K562 (cell line): ENCODE results near the gene CASD1. TPM values are rescaled to one million over a fixed set of nuclear protein-coding genes. Genes with fewer than 3 reads are reported as not detected.

Source experiments
- ATAC-seq: fragments of 200-7000 bp; cut with Tn5 transposase; 3 replicates; pipeline ENCODE4 v1.9.1; 2020; ENCODE audit warnings: moderate library complexity
- BruUV-seq: library from RNA; stranded (reverse); fragments of 400-500 nt; replicated peaks from 2 replicates; lab custom pipeline; 2021; lab: Mats Ljungman, UMichigan
- CTCF ChIA-PET: fragments of 300-600 bp; formaldehyde crosslinking; extraction: SDS; loops from one replicate; lab custom pipeline; 2021; ENCODE audit warnings: low intra/inter-chr PET ratio; lab: Yijun Ruan, JAX
- POLR2A ChIA-PET: fragments of 300-600, 350-650 bp; sonication (Branson Sonifier 250); formaldehyde crosslinking; extraction: SDS; loops from one replicate; lab custom pipeline; 2021; ENCODE audit warnings: antibody characterized with exemption, inconsistent platforms; lab: Yijun Ruan, JAX
- DNase-seq, 4 experiments: peaks; one replicate each; pipeline versions ENCODE4 v3.0.0 to v3.0.0-alpha.2; 2011 to 2018; ENCODE audit warnings: low spot score in 3 of 4, mixed read lengths in 3 of 4; ENCODE audit errors: extremely low read depth in 1 of 4
- FAIRE-seq: peaks from 2 replicates; lab custom pipeline; 2011; peaks lifted over from hg19 to GRCh38; lab: Jason Lieb, UNC
- H2AFZ ChIP-seq: 2 replicates; pipeline ENCODE4 v1.6.0; 2011; ENCODE audit warnings: low read depth, low read length, control low read depth, inconsistent platforms
- H3K27ac ChIP-seq: fragments of 200-600 bp; 3 replicates; pipeline ENCODE4 v1.8.0; 2011; ENCODE audit warnings: low read depth, mild to moderate bottlenecking, control low read depth, inconsistent platforms, low read length, moderate library complexity, mixed read lengths; ENCODE audit errors: extremely low read depth
- H3K27me3 ChIP-seq, 2 experiments: fragments of 300-600 bp in 1 of 2; 2 replicates in 1 of 2; 3 replicates in 1 of 2; pipeline versions ENCODE4 v1.6.0 to v1.8.0; 2011; ENCODE audit warnings: inconsistent platforms in 2 of 2, low read length in 2 of 2, mild to moderate bottlenecking in 1 of 2, mixed read lengths in 1 of 2, moderate library complexity in 1 of 2; ENCODE audit not compliant: control insufficient read depth in 2 of 2, insufficient read depth in 2 of 2
- H3K36me3 ChIP-seq: fragments of 300-600 bp; 3 replicates; pipeline ENCODE4 v1.8.0; 2011; ENCODE audit warnings: mild to moderate bottlenecking, low read length, inconsistent platforms; ENCODE audit not compliant: control insufficient read depth, insufficient read depth
- H3K4me1 ChIP-seq, 2 experiments: fragments of 200-600 bp in 1 of 2; replicated peaks in 1 of 2; 2 replicates in 1 of 2; 3 replicates in 1 of 2; pipeline versions ENCODE4 v1.5.1 to v1.8.0; 2011; ENCODE audit warnings: inconsistent platforms in 2 of 2, low read length in 2 of 2, mild to moderate bottlenecking in 1 of 2, mixed read lengths in 1 of 2, moderate library complexity in 1 of 2; ENCODE audit not compliant: control insufficient read depth in 2 of 2, insufficient read depth in 2 of 2
- H3K4me2 ChIP-seq: 2 replicates; pipeline ENCODE4 v1.6.1; 2011; ENCODE audit warnings: low read length, control low read depth, inconsistent platforms, mixed read lengths; ENCODE audit not compliant: insufficient read depth
- H3K4me3 ChIP-seq: fragments of 200-600 bp; sonication (generic), shearing (Covaris generic); 2 replicates; pipeline ENCODE4 v1.5.1; 2016; ENCODE audit warnings: control low read depth, inconsistent platforms
- H3K79me2 ChIP-seq: fragments of 200-600 bp; 3 replicates; pipeline ENCODE4 v1.8.0; 2011; ENCODE audit warnings: low read length, inconsistent platforms; ENCODE audit not compliant: control insufficient read depth, insufficient read depth
- H3K9ac ChIP-seq, 2 experiments: 2 replicates each; pipeline versions ENCODE4 v1.6.0 to v1.6.1; 2011; ENCODE audit warnings: low read depth in 2 of 2, low read length in 2 of 2, control low read depth in 1 of 2, inconsistent platforms in 1 of 2, mild to moderate bottlenecking in 1 of 2, mixed read lengths in 1 of 2; ENCODE audit not compliant: insufficient read depth in 1 of 2
- H3K9me1 ChIP-seq: one replicate; pipeline ENCODE4 v1.6.0; 2011; ENCODE audit warnings: inconsistent platforms, mild to moderate bottlenecking, low read length, moderate library complexity; ENCODE audit not compliant: control insufficient read depth, insufficient read depth
- H3K9me3 ChIP-seq: replicated peaks from 2 replicates; pipeline ENCODE4 v1.5.1; 2011; ENCODE audit warnings: low read depth, low read length, inconsistent platforms; ENCODE audit not compliant: control insufficient read depth, insufficient read depth
- H4K20me1 ChIP-seq: replicated peaks from 2 replicates; pipeline ENCODE4 v1.6.1; 2011; ENCODE audit warnings: low read length, inconsistent platforms, mixed read lengths; ENCODE audit not compliant: control insufficient read depth, insufficient read depth
- HDAC1 ChIP-seq, 2 experiments: fragments of 450-650 bp; IDR thresholded peaks; 2 replicates each; pipeline ENCODE4 v1.6.1; 2016 to 2017; ENCODE audit warnings: inconsistent platforms in 1 of 2, mild to moderate bottlenecking in 1 of 2, moderate library complexity in 1 of 2
- HEY1 ChIP-seq: fragments of 250-450 bp; sonication (Bioruptor Pico); IDR thresholded peaks from 2 replicates; pipeline ENCODE4 v1.5.0; 2020; ENCODE audit warnings: mild to moderate bottlenecking, moderate library complexity, borderline replicate concordance
- KHSRP ChIP-seq: fragments of 450-650 bp; IDR thresholded peaks from 2 replicates; pipeline ENCODE4 v1.6.1; 2017
- SMAD1 ChIP-seq: fragments of 150-350 bp; IDR thresholded peaks from 2 replicates; pipeline ENCODE4 v1.6.1; 2014; ENCODE audit warnings: low read length, low read depth; ENCODE audit not compliant: partially characterized antibody
- WGBS: fragments of 100-300 bp; shearing (Covaris generic); methylation state at CpG from one replicate; pipeline ENCODE4 v1.1.6; 2016; ENCODE audit warnings: low coverage, mixed read lengths; ENCODE audit not compliant: insufficient coverage; ENCODE audit errors: missing lambda C conversion rate; 5-methylcytosine and 5-hydroxymethylcytosine counted together
- in situ Hi-C: fragments of 300-500 bp; cut with MboI; formaldehyde crosslinking; loops from 4 replicates; pipeline ENCODE4 v1.15.0; 2018; ENCODE audit warnings: inconsistent platforms, mixed read lengths
- intact Hi-C: fragments of 100-400 bp; cut with micrococcal nuclease; formaldehyde crosslinking; loops from 2 replicates; pipeline ENCODE4 v1.14.2; 2022
- polyA plus RNA-seq, 8 experiments: library from polyadenylated mRNA; depleted of rRNA in 4 of 8; stranded (reverse) in 5 of 8; unstranded in 3 of 8; fragments of >200 nt; fragmentation: Nextera tagmentation in 2 of 8; fragmentation: Illumina TruSeq in 1 of 8; extraction: Ambion mirVana in 2 of 8; extraction: Trizol in 1 of 8; gene quantifications; 2 replicates each; pipeline versions ENCODE4 v1.2.1 to v1.2.3, GENCODE V29; 2011 to 2014; ENCODE audit warnings: inconsistent platforms in 1 of 8, missing spikeins in 1 of 8
- total RNA-seq, 7 experiments: library from RNA; depleted of rRNA in 6 of 7; stranded (reverse); fragments of >200 nt in 6 of 7; fragmentation: Illumina TruSeq in 2 of 7; extraction: Trizol in 2 of 7; gene quantifications; 2 replicates each; pipeline versions ENCODE4 v1.2.1 to v1.2.3, GENCODE V29; 2011 to 2021; ENCODE audit warnings: low replicate concordance in 1 of 7
- TF ChIP-seq, protein P1 (sequence below): fragments of 200-800 bp; sonication (Bioruptor generic); IDR thresholded peaks from 2 replicates; pipeline ENCODE4 v1.6.1; 2017; ENCODE audit warnings: missing genetic modification characterization, missing compliant biosample characterization

Gene CASD1
- total and polyA plus RNA-seq, 9 of the 15 experiments (the other 6 are each of a cell fraction or from before 2014, with no cell fraction given), result 1.2 to 8.2 (median 4.8) TPM

DNA sequence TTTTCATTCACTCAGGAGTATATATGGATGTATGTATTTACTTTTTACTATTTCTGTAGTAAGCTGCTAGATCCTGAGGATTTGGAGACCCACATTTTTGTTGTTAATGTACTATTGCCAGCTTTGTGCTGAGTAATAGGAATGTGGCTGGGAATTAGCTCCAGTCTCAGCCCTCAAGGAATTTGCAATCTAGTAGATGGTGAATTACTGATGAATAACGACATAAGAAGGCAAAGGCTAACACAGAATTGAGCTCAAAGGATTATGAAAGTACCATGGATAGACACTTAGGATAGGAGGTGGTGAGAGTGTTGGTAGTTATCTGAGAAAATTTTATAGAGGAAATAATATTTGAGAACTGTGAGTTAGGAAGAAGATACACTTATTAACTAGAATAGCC is 19.9 kb downstream of the CASD1 start:
- Histone ChIP-seq H3K9me1 (no peaks in the 10 kb centered on the region), H3K4me3 (no peak overlapping the region), H3K9me3 (no peaks in the 10 kb centered on the region), H3K27ac (no peak overlapping the region), H4K20me1 (no peaks in the 10 kb centered on the region), H3K36me3 (no peaks in the 10 kb centered on the region; the same call in 2 of the 3 replicates), H3K4me2 (no peak overlapping the region), H3K4me1 (no peaks in the 10 kb centered on the region), H3K27me3 (no peaks in the 10 kb centered on the region), H2AFZ (no peak overlapping the region), H3K9ac (no peak overlapping the region), H3K79me2 (no peaks in the 10 kb centered on the region)
- TF ChIP-seq HEY1 (CRISPR knock-in tag) (no peak), HDAC1 (IDR thresholded peaks at IDR 0.05) (no peak), KHSRP (no peak), SMAD1 (no peak)
- TF ChIP-seq, protein P1, sequence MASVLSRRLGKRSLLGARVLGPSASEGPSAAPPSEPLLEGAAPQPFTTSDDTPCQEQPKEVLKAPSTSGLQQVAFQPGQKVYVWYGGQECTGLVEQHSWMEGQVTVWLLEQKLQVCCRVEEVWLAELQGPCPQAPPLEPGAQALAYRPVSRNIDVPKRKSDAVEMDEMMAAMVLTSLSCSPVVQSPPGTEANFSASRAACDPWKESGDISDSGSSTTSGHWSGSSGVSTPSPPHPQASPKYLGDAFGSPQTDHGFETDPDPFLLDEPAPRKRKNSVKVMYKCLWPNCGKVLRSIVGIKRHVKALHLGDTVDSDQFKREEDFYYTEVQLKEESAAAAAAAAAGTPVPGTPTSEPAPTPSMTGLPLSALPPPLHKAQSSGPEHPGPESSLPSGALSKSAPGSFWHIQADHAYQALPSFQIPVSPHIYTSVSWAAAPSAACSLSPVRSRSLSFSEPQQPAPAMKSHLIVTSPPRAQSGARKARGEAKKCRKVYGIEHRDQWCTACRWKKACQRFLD, result no peak
- no TSS peak for BruUV-seq
- CTCF ChIA-PET, result no interaction called here
- no peak for DNase-seq
- 0% methylated on average over 1 of the region's 1 CpG for WGBS
- ATAC-seq, result no peak
- FAIRE-seq, result no peak
- in situ Hi-C loops (no loop called here), intact Hi-C loops (no loop called here)
- POLR2A ChIA-PET, result interaction anchor here (0.8 to 1.3 kb wide), 2 partner anchors 9 to 13 kb away, joined by 3 to 4 read pairs; no protein-coding TSS in a partner anchor
